ENCODE results near the gene ZNF747. TPM values are rescaled to one million over a fixed set of nuclear protein-coding genes. Genes with fewer than 3 reads are reported as not detected.
A peak's percentile ranks its signal among the peaks of the same experiment; 100 is the strongest.

ZNF747 gene
- total and polyA plus RNA-seq, 2 donors (not counting 3 experiments of a cell fraction or from before 2014, with no cell fraction given) = 6.4 to 7.2 TPM

DNA sequence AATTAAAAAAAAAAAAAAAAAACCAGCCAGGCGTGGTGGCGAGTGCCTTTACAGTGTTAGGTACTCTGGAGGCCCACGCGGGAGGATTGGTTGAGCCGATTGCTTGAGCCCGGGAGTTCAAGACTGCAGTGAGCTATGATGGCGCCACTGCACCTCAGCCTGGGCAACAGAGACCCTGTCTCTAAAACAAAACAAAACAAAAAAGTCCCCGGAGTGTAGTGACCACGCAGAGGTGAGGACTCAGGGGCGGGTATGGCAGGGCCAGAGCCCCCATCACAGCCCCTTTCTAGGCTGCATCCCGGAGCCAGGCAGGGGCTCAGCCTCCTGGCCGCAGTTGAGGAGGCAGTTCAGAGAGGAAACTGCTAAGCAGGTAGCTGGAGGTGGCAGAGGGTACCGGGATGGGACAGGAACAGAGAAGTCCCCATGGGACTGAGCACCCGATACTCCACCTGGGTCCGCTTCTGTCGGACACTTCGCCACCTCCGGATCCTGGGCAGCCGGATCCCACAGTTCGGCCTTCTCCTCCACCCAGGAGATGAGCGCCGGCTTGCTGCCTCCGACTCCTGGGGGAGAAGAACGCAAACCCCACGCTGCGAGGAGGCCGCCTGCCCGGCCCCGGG is 800 bp downstream of the ZNF747 start:
- dilution Hi-C loops (cut with MboI; ENCODE audit: extremely low pct_ligation_motif_present, low sequenced_read_pairs) (no loop called here), intact Hi-C loops (cut with micrococcal nuclease) (loop anchor here (2.0 kb wide), 1 partner anchor 89 kb away; the partner anchor contains the start of gene SEPHS2)
- DNase-seq (ENCODE audit: low read depth, low spot score) = no peak
- Histone ChIP-seq H3K4me2 (ENCODE audit: insufficient read depth, low read length) (peak overlapping the region; percentile 78), H3K9ac (replicated peaks; ENCODE audit: extremely low read depth, insufficient read depth, low read length) (peak overlapping the region; percentile 90), H2AFZ (ENCODE audit: low read depth, low read length) (peak overlapping the region; percentile 98), H3K4me1 (ENCODE audit: control insufficient read depth, extremely low read depth, insufficient read depth, low read length) (peaks cover 14% of the 10 kb centered on the region), H3K36me3 (ENCODE audit: control insufficient read depth in 2 of 2, extremely low read depth in 1 of 2, insufficient read depth in 2 of 2, low read length in 2 of 2) (peaks cover 0 to 2% of the 10 kb centered on the region in 2 experiments), H3K79me2 (ENCODE audit: control insufficient read depth, insufficient read depth, low read length) (peaks cover 2% of the 10 kb centered on the region), H3K27ac (ENCODE audit: insufficient read depth, low read depth, low read length) (peak overlapping the region; percentile 76), H3K9me1 (replicated peaks; ENCODE audit: control insufficient read depth, extremely low read depth, insufficient read depth, low read length) (no peaks in the 10 kb centered on the region), H4K20me1 (replicated peaks; ENCODE audit: control insufficient read depth, extremely low read depth, insufficient read depth, low read length) (no peaks in the 10 kb centered on the region), H3K27me3 (ENCODE audit: control insufficient read depth in 2 of 2, insufficient read depth in 2 of 2, low read length in 2 of 2) (no peaks in the 10 kb centered on the region), H3K4me3 (replicated peaks in 1 of 3; ENCODE audit: insufficient read depth in 1 of 3, low read depth in 1 of 3, low read length in 3 of 3) (peak overlapping the region; percentile 62 to 76 (median 67)), H3K9me3 (replicated peaks; ENCODE audit: control insufficient read depth, insufficient read depth, low read length) (no peaks in the 10 kb centered on the region)
- TF ChIP-seq POLR2AphosphoS5 (IDR thresholded peaks at IDR 0.05; ENCODE audit: insufficient read depth, low read depth, low read length) (no peak), POLR2A (IDR thresholded peaks at IDR 0.05; ENCODE audit: low read depth, low read length) (peak; percentile 17), GATA2 (IDR thresholded peaks at IDR 0.05; ENCODE audit: insufficient read depth, insufficient read length, low read depth, low read length) (no peak)
- no peak for FAIRE-seq
- no TSS peak for BruUV-seq (replicated peaks)
- CTCF ChIA-PET = interaction anchor here (1.1 to 2.8 kb wide), 5 partner anchors 8 to 104 kb away, joined by 4 to 26 read pairs (median 6); partner anchors contain the start of gene DCTPP1
- POLR2A ChIA-PET = no interaction called here

DNA sequence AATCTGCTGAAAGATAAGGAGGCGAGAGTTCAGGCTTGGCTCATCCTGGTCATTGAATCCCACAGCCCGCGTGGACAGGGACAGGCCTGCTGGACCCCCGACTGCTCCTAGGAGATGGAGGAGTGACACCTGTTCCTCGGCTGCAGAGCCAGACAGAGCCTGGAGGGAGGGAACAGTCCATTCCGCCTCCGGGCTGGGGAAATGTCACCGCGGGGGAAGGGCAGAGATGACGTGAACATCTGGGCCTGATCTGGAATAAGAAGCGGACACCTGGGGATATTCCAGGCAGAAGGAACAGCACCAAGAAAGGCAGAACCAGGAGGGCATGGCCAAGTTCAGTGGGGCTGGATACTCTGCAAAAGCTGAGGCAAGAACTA is 1.5 kb downstream of the ZNF747 start:
- Histone ChIP-seq H3K36me3 (ENCODE audit: control insufficient read depth in 2 of 2, extremely low read depth in 1 of 2, insufficient read depth in 2 of 2, low read length in 2 of 2) (peaks cover 0 to 2% of the 10 kb centered on the region in 2 experiments), H3K9me3 (replicated peaks; ENCODE audit: control insufficient read depth, insufficient read depth, low read length) (no peaks in the 10 kb centered on the region), H3K4me3 (replicated peaks in 1 of 3; ENCODE audit: insufficient read depth in 1 of 3, low read depth in 1 of 3, low read length in 3 of 3) (no peak overlapping the region), H3K9ac (replicated peaks; ENCODE audit: extremely low read depth, insufficient read depth, low read length) (no peak overlapping the region), H3K79me2 (ENCODE audit: control insufficient read depth, insufficient read depth, low read length) (peaks cover 2% of the 10 kb centered on the region), H3K27ac (ENCODE audit: insufficient read depth, low read depth, low read length) (no peak overlapping the region), H2AFZ (ENCODE audit: low read depth, low read length) (peak overlapping the region; percentile 5), H3K9me1 (replicated peaks; ENCODE audit: control insufficient read depth, extremely low read depth, insufficient read depth, low read length) (no peaks in the 10 kb centered on the region), H4K20me1 (replicated peaks; ENCODE audit: control insufficient read depth, extremely low read depth, insufficient read depth, low read length) (no peaks in the 10 kb centered on the region), H3K27me3 (ENCODE audit: control insufficient read depth in 2 of 2, insufficient read depth in 2 of 2, low read length in 2 of 2) (no peaks in the 10 kb centered on the region), H3K4me1 (ENCODE audit: control insufficient read depth, extremely low read depth, insufficient read depth, low read length) (peaks cover 14% of the 10 kb centered on the region), H3K4me2 (ENCODE audit: insufficient read depth, low read length) (no peak overlapping the region)
- ChIA-PET CTCF (interaction anchor here (1.1 kb wide), 1 partner anchor 65 kb away, joined by 6 read pairs; no protein-coding TSS in a partner anchor), POLR2A (no interaction called here)
- DNase-seq (ENCODE audit: low read depth, low spot score) (no peak), FAIRE-seq (no peak)
- dilution Hi-C loops (cut with MboI; ENCODE audit: extremely low pct_ligation_motif_present, low sequenced_read_pairs) = no loop called here
- BruUV-seq (replicated peaks) = no TSS peak
- TF ChIP-seq FOS (IDR thresholded peaks at IDR 0.05; ENCODE audit: borderline replicate concordance, insufficient read depth, low read length) = no peak
- no peak for TF ChIP-seq JUN (IDR thresholded peaks at IDR 0.05; ENCODE audit: borderline replicate concordance, insufficient read depth, insufficient read length, low read depth)
- TF ChIP-seq, protein P1, sequence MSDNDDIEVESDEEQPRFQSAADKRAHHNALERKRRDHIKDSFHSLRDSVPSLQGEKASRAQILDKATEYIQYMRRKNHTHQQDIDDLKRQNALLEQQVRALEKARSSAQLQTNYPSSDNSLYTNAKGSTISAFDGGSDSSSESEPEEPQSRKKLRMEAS (IDR thresholded peaks at IDR 0.05; ENCODE audit: insufficient read depth, insufficient read length) = no peak
- no peak for TF ChIP-seq POLR2AphosphoS5 (IDR thresholded peaks at IDR 0.05; ENCODE audit: insufficient read depth, low read depth, low read length)
- TF ChIP-seq MYC (IDR thresholded peaks at IDR 0.05; ENCODE audit: low read depth, low read length) = no peak
- TF ChIP-seq CTCF (IDR thresholded peaks at IDR 0.05; ENCODE audit: extremely low read depth in 1 of 2, insufficient read depth in 1 of 2, low read depth in 1 of 2, low read length in 2 of 2) = no peak
- no peak for TF ChIP-seq GATA2 (IDR thresholded peaks at IDR 0.05; ENCODE audit: insufficient read depth, insufficient read length, low read depth, low read length)
- TF ChIP-seq POLR2A (IDR thresholded peaks at IDR 0.05; ENCODE audit: low read depth, low read length) = no peak
- TF ChIP-seq EZH2 (IDR thresholded peaks at IDR 0.05; ENCODE audit: borderline replicate concordance, low read depth, low read length, severe bottlenecking) = no peak
- intact Hi-C loops (cut with micrococcal nuclease) = no loop called here
